GM19238 (cell line): Measurements from ENCODE around the gene ZFC3H1.
"Not testable (repeated sequence)": the region's sequence is repeated elsewhere in the genome, so short reads cannot be mapped to it uniquely, and the experiment has no call there.

Source experiments
- DNase-seq: peaks from one replicate; pipeline ENCODE4 v3.0.0; 2011; ENCODE audit warnings: low spot score; ENCODE audit not compliant: insufficient read length

The ZFC3H1 gene

GRCh38 chr12:71663561-71664410 is at the start of gene ZFC3H1, which contains the start of gene THAP2:
Gene ZFC3H1, minus strand, starts transcription at chr12:71663848. Its CDS starts 238 bp downstream, at chr12:71663610.
Gene THAP2, plus strand, starts transcription at chr12:71664301. Its CDS starts 209 bp downstream, at chr12:71664510.
- peak; percentile 54 for DNase-seq

- no peak for DNase-seq
Observed at GRCh38 chr12:71710276-71711125, 46.9 kb upstream of the ZFC3H1 start.

- no peak for DNase-seq
Observed at GRCh38 chr12:71708658-71709057, 45.0 kb upstream of the ZFC3H1 start.

- DNase-seq: no peak
Observed at GRCh38 chr12:71704920-71705319, 41.3 kb upstream of the ZFC3H1 start.

GRCh38 chr12:71703206-71703605 is 39.6 kb upstream of the ZFC3H1 start:
- no peak for DNase-seq

GRCh38 chr12:71702590-71702989 is 38.9 kb upstream of the ZFC3H1 start:
- DNase-seq: no peak

GRCh38 chr12:71702181-71702580 is 38.5 kb upstream of the ZFC3H1 start:
- DNase-seq: not testable (repeated sequence)

- DNase-seq: no peak
Observed at GRCh38 chr12:71695782-71696181, 32.1 kb upstream of the ZFC3H1 start.

GRCh38 chr12:71694099-71694820 is 30.6 kb upstream of the ZFC3H1 start:
- peak; percentile 13 for DNase-seq

- not testable (repeated sequence) for DNase-seq
Observed at GRCh38 chr12:71693651-71694050, 30.0 kb upstream of the ZFC3H1 start.

GRCh38 chr12:71693126-71693525 is 29.5 kb upstream of the ZFC3H1 start:
- DNase-seq: no peak

GRCh38 chr12:71691504-71692129 is 28.0 kb upstream of the ZFC3H1 start:
- no peak for DNase-seq

GRCh38 chr12:71688961-71689570 is 25.4 kb upstream of the ZFC3H1 start:
- DNase-seq: no peak

GRCh38 chr12:71687172-71687571 is 23.5 kb upstream of the ZFC3H1 start:
- DNase-seq: not testable (repeated sequence)

GRCh38 chr12:71686658-71687025 is 23.0 kb upstream of the ZFC3H1 start:
- DNase-seq: no peak

GRCh38 chr12:71685914-71686657 is 22.4 kb upstream of the ZFC3H1 start, which contains the start of gene TMEM19:
Gene TMEM19, plus strand, starts transcription at chr12:71686082. Its CDS starts 599 bp downstream, at chr12:71686681.
- peak; percentile 64 for DNase-seq

GRCh38 chr12:71685312-71685906 is 21.8 kb upstream of the ZFC3H1 start:
- DNase-seq: no peak

- DNase-seq: no peak
Observed at GRCh38 chr12:71684081-71684480, 20.4 kb upstream of the ZFC3H1 start.

- no peak for DNase-seq
Observed at GRCh38 chr12:71683633-71684032, 20.0 kb upstream of the ZFC3H1 start.
